ENCODE data around the gene TNFRSF8. TPM values are rescaled to one million over a fixed set of nuclear protein-coding genes. Genes with fewer than 3 reads are reported as not detected.

The TNFRSF8 gene
- total RNA-seq, 1 donor from 2014 or later = 0.35 TPM

- no peak overlapping the region for H3K4me3 ChIP-seq (ENCODE audit: low read depth, low read length)
- TF ChIP-seq, protein P1, sequence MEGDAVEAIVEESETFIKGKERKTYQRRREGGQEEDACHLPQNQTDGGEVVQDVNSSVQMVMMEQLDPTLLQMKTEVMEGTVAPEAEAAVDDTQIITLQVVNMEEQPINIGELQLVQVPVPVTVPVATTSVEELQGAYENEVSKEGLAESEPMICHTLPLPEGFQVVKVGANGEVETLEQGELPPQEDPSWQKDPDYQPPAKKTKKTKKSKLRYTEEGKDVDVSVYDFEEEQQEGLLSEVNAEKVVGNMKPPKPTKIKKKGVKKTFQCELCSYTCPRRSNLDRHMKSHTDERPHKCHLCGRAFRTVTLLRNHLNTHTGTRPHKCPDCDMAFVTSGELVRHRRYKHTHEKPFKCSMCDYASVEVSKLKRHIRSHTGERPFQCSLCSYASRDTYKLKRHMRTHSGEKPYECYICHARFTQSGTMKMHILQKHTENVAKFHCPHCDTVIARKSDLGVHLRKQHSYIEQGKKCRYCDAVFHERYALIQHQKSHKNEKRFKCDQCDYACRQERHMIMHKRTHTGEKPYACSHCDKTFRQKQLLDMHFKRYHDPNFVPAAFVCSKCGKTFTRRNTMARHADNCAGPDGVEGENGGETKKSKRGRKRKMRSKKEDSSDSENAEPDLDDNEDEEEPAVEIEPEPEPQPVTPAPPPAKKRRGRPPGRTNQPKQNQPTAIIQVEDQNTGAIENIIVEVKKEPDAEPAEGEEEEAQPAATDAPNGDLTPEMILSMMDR (conservative IDR thresholded peaks at IDR 0.05; ENCODE audit: low read depth, low read length) = no peak
Observed at GRCh38 chr1:12185036-12185917, 122.2 kb downstream of the TNFRSF8 start.

DNA sequence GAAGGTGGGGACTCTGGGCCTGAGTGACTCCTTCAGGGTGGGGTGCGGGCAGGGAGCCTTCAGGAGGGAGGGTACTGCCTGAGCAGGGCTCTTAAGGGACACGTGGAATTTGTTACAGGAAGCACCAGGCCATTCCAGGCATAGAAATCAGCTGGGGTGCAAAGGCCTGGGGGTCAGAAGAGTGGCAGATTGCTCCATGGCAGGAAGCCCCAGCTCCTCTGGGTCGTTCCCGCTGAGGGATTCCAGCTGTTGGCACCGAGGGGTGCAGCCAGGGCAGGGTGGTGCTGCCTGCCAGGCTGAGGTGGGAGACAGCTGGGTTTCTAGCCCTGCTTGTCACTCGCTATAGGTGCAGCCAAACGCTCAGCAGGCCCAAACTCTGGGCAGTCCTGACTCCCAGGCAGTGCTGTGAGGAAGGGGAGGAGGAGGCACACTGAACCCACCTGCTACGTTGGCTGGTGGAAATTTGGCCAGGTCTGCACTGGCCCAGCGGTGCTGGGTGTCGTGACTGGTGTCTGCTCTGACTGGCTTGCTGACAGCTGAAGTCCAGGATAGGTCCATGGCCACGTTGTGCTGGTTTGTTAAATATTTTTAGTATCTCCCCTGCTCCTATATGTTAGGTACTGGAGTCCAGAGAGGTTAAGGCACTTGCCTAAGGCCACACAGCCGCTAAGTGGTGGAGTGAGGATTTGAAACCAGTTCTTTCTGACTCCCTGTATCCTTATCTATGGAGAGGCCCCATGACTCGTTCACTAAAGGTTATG, 123.0 kb downstream of the TNFRSF8 start:
- DNase-seq (ENCODE audit: low read depth) = no peak
- H3K4me3 ChIP-seq (ENCODE audit: low read depth, low read length) = no peak overlapping the region
- TF ChIP-seq, protein P1 (conservative IDR thresholded peaks at IDR 0.05; ENCODE audit: low read depth, low read length) = no peak

More at GRCh38 chr1:12185036-12185917, 122.2 kb downstream of the TNFRSF8 start:
- no peak for DNase-seq (ENCODE audit: low read depth)

DNA sequence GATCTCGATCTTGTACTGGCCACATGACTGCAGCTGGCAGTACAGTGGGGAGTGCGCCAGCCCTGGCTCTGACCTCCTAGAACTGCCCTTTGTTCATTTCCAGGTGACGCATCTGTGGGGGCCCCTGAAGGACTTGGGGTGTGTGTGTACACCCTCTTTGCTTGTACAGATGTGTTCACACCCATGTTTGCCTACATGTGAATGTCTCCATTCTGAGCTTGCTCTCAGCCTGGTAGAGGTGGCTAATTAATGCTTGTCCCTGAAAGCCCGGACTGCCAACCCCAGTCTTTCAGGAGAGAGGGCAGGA, 123.5 kb downstream of the TNFRSF8 start:
- TF ChIP-seq, protein P1 (conservative IDR thresholded peaks at IDR 0.05; ENCODE audit: low read depth, low read length) = no peak
- no peak overlapping the region for H3K4me3 ChIP-seq (ENCODE audit: low read depth, low read length)
- DNase-seq (ENCODE audit: low read depth) = no peak

GRCh38 chr1:12188115-12188514, 125.0 kb downstream of the TNFRSF8 start:
- TF ChIP-seq, protein P1 (conservative IDR thresholded peaks at IDR 0.05; ENCODE audit: low read depth, low read length) = no peak
- H3K4me3 ChIP-seq (ENCODE audit: low read depth, low read length) = no peak overlapping the region
- DNase-seq (ENCODE audit: low read depth) = no peak

DNA sequence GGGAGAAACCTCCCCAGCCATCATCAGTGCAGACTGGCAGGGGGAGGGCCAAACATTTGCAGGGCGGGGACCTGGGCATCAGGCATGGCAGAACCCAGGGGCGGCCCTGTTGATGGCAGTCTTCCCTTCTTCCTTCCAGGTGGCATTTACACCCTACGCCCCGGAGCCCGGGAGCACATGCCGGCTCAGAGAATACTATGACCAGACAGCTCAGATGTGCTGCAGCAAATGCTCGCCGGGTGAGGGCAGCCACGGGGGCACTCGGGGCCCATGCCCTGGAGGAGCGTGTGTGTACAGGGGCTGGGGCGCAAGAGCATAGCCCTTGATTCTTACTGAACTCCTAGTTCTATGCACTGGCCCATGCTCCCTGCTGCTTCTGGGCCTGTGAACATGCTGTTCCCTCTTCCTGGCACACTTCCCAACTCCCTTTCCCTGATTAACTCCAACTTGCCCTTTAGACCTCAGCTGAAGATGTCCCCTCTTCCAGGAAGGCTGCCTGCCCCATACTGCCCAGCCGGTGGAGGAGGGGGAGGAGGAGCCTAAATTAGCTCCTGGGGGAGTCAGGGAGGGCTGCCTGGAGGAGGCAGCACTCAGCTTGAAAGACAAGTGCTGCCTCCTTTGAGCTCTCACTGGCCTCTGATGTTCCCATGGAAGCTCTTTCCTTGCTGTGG, 125.7 kb downstream of the TNFRSF8 start:
- TF ChIP-seq, protein P1 (conservative IDR thresholded peaks at IDR 0.05; ENCODE audit: low read depth, low read length) = no peak
- H3K4me3 ChIP-seq (ENCODE audit: low read depth, low read length) = no peak overlapping the region
- no peak for DNase-seq (ENCODE audit: low read depth)

GRCh38 chr1:12189328-12189682, 126.2 kb downstream of the TNFRSF8 start:
- TF ChIP-seq, protein P1 (conservative IDR thresholded peaks at IDR 0.05; ENCODE audit: low read depth, low read length) = no peak
- no peak for DNase-seq (ENCODE audit: low read depth)
- no peak overlapping the region for H3K4me3 ChIP-seq (ENCODE audit: low read depth, low read length)
